NT2/D1 (cell line): ENCODE measurements around the gene TMED1.

Source experiments
- YY1 ChIP-seq: IDR thresholded peaks from 2 replicates; pipeline ENCODE4 v1.6.1; 2011; ENCODE audit not compliant: insufficient read length, insufficient read depth
- ZNF274 ChIP-seq: IDR thresholded peaks from 2 replicates; pipeline ENCODE4 v1.6.1; 2011; ENCODE audit warnings: mild to moderate bottlenecking, low read depth, low read length

DNA sequence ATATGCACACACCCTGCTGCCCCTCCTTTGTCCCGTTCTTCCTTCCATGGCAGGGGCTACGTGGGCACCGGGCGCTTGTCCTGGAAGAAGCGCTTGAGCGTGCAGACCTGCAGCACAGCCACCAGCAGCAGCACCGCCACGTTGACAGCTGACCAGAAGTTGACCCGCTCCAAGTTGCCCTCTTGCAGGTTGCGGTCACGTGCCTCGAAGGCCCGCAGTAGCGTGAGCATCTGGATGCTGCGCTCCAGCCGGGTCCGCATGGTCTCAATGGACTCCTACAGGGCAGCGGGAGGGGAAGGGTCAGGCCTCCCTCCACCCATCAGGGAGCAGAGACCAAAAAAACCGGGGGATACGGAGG, 3.1 kb downstream of the TMED1 start:
- TF ChIP-seq ZNF274 = no peak
- TF ChIP-seq YY1 = no peak
